ENCODE data around the gene ETNPPL. TPM values are rescaled to one million over a fixed set of nuclear protein-coding genes. Genes with fewer than 3 reads are reported as not detected.

ETNPPL gene
- not detected for polyA plus RNA-seq (2012; ENCODE audit: insufficient read depth, insufficient read length, low read depth)

GRCh38 chr4:108762559-108763225 lies at the start of gene ETNPPL:
Gene ETNPPL (minus strand): TSS chr4:108763053. CDS start chr4:108762898, 155 bp downstream.
- no peaks in the 10 kb centered on the region for H3K4me1 ChIP-seq
- TF ChIP-seq CTCF (IDR thresholded peaks at IDR 0.05; ENCODE audit: low read depth, low read length), result no peak
- H3K9me3 ChIP-seq, result no peaks in the 10 kb centered on the region; the same call in 1 of the 2 replicates
- H3K4me3 ChIP-seq (ENCODE audit: low read depth, low read length), result peak within 1 kb of the TSS; percentile 25
- peaks cover 58% of the 10 kb centered on the region for H3K27me3 ChIP-seq
- peak; percentile 11 for DNase-seq
- H3K36me3 ChIP-seq, result no peaks in the 10 kb centered on the region

- H3K9me3 ChIP-seq, result no peaks in the 10 kb centered on the region
- no peaks in the 10 kb centered on the region; the same call in 1 of the 2 replicates for H3K27me3 ChIP-seq
- no peak for TF ChIP-seq CTCF (IDR thresholded peaks at IDR 0.05; ENCODE audit: low read depth, low read length)
- H3K36me3 ChIP-seq, result no peaks in the 10 kb centered on the region
- H3K4me1 ChIP-seq, result no peaks in the 10 kb centered on the region
- DNase-seq, result no peak
- no peak overlapping the region for H3K4me3 ChIP-seq (ENCODE audit: low read depth, low read length)
Measured at GRCh38 chr4:108811486-108811885, 48.6 kb upstream of the ETNPPL start.

GRCh38 chr4:108810087-108810486 lies 47.2 kb upstream of the ETNPPL start:
- TF ChIP-seq CTCF (IDR thresholded peaks at IDR 0.05; ENCODE audit: low read depth, low read length), result no peak
- H3K27me3 ChIP-seq, result no peaks in the 10 kb centered on the region; the same call in 1 of the 2 replicates
- no peak for DNase-seq
- no peaks in the 10 kb centered on the region for H3K4me1 ChIP-seq
- no peaks in the 10 kb centered on the region for H3K36me3 ChIP-seq
- H3K9me3 ChIP-seq, result no peaks in the 10 kb centered on the region
- no peak overlapping the region for H3K4me3 ChIP-seq (ENCODE audit: low read depth, low read length)

GRCh38 chr4:108804648-108805273 lies 41.9 kb upstream of the ETNPPL start:
- H3K27me3 ChIP-seq, result peaks cover 4% of the 10 kb centered on the region; the same call in 1 of the 2 replicates
- no peak for DNase-seq
- H3K9me3 ChIP-seq, result no peaks in the 10 kb centered on the region
- no peak overlapping the region for H3K4me3 ChIP-seq (ENCODE audit: low read depth, low read length)
- no peaks in the 10 kb centered on the region for H3K36me3 ChIP-seq
- H3K4me1 ChIP-seq, result no peaks in the 10 kb centered on the region
- TF ChIP-seq CTCF (IDR thresholded peaks at IDR 0.05; ENCODE audit: low read depth, low read length), result no peak

GRCh38 chr4:108799306-108799705 lies 36.5 kb upstream of the ETNPPL start:
- H3K27me3 ChIP-seq, result peaks cover 4% of the 10 kb centered on the region; the same call in 1 of the 2 replicates
- DNase-seq, result no peak
- no peak overlapping the region for H3K4me3 ChIP-seq (ENCODE audit: low read depth, low read length)
- no peaks in the 10 kb centered on the region for H3K4me1 ChIP-seq
- no peaks in the 10 kb centered on the region for H3K9me3 ChIP-seq
- no peak for TF ChIP-seq CTCF (IDR thresholded peaks at IDR 0.05; ENCODE audit: low read depth, low read length)
- no peaks in the 10 kb centered on the region for H3K36me3 ChIP-seq

- H3K4me1 ChIP-seq, result no peaks in the 10 kb centered on the region
- TF ChIP-seq CTCF (IDR thresholded peaks at IDR 0.05; ENCODE audit: low read depth, low read length), result no peak
- no peak for DNase-seq
- H3K4me3 ChIP-seq (ENCODE audit: low read depth, low read length), result no peak overlapping the region
- H3K27me3 ChIP-seq, result no peaks in the 10 kb centered on the region
- no peaks in the 10 kb centered on the region for H3K9me3 ChIP-seq
- H3K36me3 ChIP-seq, result no peaks in the 10 kb centered on the region
Measured at GRCh38 chr4:108796173-108796572, 33.3 kb upstream of the ETNPPL start.
